ENCODE measurements around the gene RAB3C.

GRCh38 chr5:58890265-58890664, 307.4 kb downstream of the RAB3C start:
- TF ChIP-seq, protein P1, sequence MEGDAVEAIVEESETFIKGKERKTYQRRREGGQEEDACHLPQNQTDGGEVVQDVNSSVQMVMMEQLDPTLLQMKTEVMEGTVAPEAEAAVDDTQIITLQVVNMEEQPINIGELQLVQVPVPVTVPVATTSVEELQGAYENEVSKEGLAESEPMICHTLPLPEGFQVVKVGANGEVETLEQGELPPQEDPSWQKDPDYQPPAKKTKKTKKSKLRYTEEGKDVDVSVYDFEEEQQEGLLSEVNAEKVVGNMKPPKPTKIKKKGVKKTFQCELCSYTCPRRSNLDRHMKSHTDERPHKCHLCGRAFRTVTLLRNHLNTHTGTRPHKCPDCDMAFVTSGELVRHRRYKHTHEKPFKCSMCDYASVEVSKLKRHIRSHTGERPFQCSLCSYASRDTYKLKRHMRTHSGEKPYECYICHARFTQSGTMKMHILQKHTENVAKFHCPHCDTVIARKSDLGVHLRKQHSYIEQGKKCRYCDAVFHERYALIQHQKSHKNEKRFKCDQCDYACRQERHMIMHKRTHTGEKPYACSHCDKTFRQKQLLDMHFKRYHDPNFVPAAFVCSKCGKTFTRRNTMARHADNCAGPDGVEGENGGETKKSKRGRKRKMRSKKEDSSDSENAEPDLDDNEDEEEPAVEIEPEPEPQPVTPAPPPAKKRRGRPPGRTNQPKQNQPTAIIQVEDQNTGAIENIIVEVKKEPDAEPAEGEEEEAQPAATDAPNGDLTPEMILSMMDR (conservative IDR thresholded peaks at IDR 0.05; ENCODE audit: low read length), result no peak
- TF ChIP-seq EZH2phosphoT487 (IDR thresholded peaks at IDR 0.05; ENCODE audit: borderline replicate concordance), result no peak
